Measurements from ENCODE around the gene MAGI1.

The MAGI1 gene

DNA sequence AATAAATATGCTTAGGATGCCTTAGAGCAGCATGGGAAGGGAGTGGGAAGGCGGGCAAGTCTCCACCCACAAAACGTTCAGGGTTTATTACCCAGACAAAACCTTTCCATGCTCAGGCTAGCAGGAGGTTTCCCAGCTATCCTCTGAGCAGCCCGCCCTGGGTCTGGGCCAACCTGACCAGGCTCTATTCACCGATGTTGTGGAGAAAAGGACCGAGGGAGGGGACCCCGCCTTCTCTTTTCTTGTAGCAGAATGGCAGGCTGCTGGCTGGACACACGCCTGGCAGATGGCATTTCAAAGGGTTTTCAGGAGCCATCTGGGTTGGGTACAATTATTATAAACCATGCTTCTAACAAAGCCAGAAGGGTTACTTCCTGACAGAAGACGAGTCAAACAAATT lies 540.9 kb downstream of the MAGI1 start:
- Histone ChIP-seq H3K36me3 (ENCODE audit: insufficient read depth) (no peaks in the 10 kb centered on the region), H3K27me3 (ENCODE audit: insufficient read depth, low read depth) (no peaks in the 10 kb centered on the region), H3K4me1 (ENCODE audit: low read depth, poor library complexity, severe bottlenecking) (no peaks in the 10 kb centered on the region), H3K4me2 (no peak overlapping the region), H4K20me1 (ENCODE audit: insufficient read depth) (no peaks in the 10 kb centered on the region), H2AFZ (ENCODE audit: low read depth) (no peak overlapping the region), H3K9ac (no peak overlapping the region), H3K79me2 (ENCODE audit: insufficient read depth, low read depth) (no peaks in the 10 kb centered on the region), H3K27ac (no peak overlapping the region), H3K4me3 (IDR thresholded peaks at IDR 0.05; ENCODE audit: insufficient read depth, low read depth, low read length) (no peak overlapping the region)
- TF ChIP-seq, protein P1, sequence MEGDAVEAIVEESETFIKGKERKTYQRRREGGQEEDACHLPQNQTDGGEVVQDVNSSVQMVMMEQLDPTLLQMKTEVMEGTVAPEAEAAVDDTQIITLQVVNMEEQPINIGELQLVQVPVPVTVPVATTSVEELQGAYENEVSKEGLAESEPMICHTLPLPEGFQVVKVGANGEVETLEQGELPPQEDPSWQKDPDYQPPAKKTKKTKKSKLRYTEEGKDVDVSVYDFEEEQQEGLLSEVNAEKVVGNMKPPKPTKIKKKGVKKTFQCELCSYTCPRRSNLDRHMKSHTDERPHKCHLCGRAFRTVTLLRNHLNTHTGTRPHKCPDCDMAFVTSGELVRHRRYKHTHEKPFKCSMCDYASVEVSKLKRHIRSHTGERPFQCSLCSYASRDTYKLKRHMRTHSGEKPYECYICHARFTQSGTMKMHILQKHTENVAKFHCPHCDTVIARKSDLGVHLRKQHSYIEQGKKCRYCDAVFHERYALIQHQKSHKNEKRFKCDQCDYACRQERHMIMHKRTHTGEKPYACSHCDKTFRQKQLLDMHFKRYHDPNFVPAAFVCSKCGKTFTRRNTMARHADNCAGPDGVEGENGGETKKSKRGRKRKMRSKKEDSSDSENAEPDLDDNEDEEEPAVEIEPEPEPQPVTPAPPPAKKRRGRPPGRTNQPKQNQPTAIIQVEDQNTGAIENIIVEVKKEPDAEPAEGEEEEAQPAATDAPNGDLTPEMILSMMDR (conservative IDR thresholded peaks at IDR 0.05; ENCODE audit: low read depth, low read length): no peak

DNA sequence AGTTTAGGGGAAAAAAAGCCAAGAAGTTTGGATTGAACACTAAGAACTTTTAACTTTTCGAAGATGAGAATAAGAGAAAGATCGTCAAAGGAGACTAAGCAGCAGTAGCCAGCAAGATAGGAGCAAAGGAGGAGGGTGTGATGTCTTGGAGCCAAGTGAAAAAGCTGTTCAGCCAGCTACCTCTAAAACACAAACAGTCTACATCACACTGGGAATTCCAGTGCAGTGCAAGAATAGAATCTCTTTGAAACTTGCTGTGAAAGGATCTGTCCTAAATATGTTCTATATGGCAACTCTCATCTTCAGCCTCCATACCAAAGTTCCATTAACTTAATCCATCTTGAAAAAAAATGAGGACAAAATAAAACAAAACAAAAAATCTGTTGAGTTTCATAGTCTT lies 541.5 kb downstream of the MAGI1 start:
- Histone ChIP-seq H3K79me2 (ENCODE audit: insufficient read depth, low read depth) (no peaks in the 10 kb centered on the region), H3K4me3 (IDR thresholded peaks at IDR 0.05; ENCODE audit: insufficient read depth, low read depth, low read length) (no peak overlapping the region), H3K36me3 (ENCODE audit: insufficient read depth) (no peaks in the 10 kb centered on the region), H3K4me2 (no peak overlapping the region), H4K20me1 (ENCODE audit: insufficient read depth) (no peaks in the 10 kb centered on the region), H2AFZ (ENCODE audit: low read depth) (no peak overlapping the region), H3K27me3 (ENCODE audit: insufficient read depth, low read depth) (no peaks in the 10 kb centered on the region), H3K9ac (no peak overlapping the region), H3K4me1 (ENCODE audit: low read depth, poor library complexity, severe bottlenecking) (no peaks in the 10 kb centered on the region), H3K27ac (no peak overlapping the region)
- TF ChIP-seq, protein P1 (conservative IDR thresholded peaks at IDR 0.05; ENCODE audit: low read depth, low read length): no peak

DNA sequence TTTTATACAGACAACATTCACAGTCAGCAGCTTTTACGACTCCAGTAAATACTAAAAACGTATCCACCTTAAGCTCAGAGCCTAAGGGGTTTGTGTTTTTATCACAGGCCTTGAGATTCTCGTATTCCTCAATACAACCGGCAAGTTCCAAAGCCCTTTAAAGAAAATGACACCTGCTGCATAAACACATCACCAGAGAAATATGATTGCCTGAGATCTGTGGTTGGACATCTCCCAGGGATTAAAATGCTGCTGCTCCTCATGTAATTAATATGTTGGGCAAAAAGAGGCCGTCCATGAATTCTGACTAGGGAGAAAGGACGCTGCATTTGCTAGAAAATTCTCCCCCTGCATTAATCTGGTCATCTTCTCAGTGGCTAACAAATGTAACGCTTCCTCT lies 544.8 kb downstream of the MAGI1 start:
- Histone ChIP-seq H3K4me2 (no peak overlapping the region), H3K9ac (no peak overlapping the region), H3K79me2 (ENCODE audit: insufficient read depth, low read depth) (no peaks in the 10 kb centered on the region), H3K4me1 (ENCODE audit: low read depth, poor library complexity, severe bottlenecking) (no peaks in the 10 kb centered on the region), H2AFZ (ENCODE audit: low read depth) (no peak overlapping the region), H3K27me3 (ENCODE audit: insufficient read depth, low read depth) (no peaks in the 10 kb centered on the region), H4K20me1 (ENCODE audit: insufficient read depth) (no peaks in the 10 kb centered on the region), H3K36me3 (ENCODE audit: insufficient read depth) (no peaks in the 10 kb centered on the region), H3K4me3 (IDR thresholded peaks at IDR 0.05; ENCODE audit: insufficient read depth, low read depth, low read length) (no peak overlapping the region), H3K27ac (no peak overlapping the region)
- TF ChIP-seq, protein P1 (conservative IDR thresholded peaks at IDR 0.05; ENCODE audit: low read depth, low read length): no peak

DNA sequence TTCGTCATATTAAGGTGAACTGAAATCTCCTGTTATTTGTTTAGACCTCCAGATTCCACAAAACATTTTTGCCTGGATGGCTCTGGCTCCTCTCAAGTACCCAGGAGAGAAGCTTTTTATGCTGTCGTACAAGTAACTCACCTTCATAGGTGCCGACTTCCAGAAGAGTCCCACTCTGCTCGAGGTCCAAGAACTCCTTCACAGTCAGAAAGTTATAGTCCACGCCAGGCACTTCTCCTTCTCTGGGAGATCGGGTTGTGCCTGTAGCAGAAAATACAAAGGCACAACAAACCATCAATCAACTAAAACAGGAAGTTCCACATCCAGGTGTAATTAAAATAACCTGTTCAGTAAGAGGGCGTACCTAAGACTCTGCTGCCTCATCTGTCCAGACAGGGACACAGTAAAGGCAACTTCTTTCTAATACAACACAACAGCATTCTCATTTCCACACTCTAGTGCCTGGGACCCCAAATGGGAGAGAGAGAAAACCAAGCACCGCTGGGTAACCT lies 545.3 kb downstream of the MAGI1 start:
- H3K4me3 ChIP-seq (IDR thresholded peaks at IDR 0.05; ENCODE audit: insufficient read depth, low read depth, low read length): no peak overlapping the region
- no peak overlapping the region for H3K9ac ChIP-seq
- H3K4me2 ChIP-seq: no peak overlapping the region
- no peak overlapping the region for H3K27ac ChIP-seq
- H3K79me2 ChIP-seq (ENCODE audit: insufficient read depth, low read depth): no peaks in the 10 kb centered on the region
- no peaks in the 10 kb centered on the region for H3K4me1 ChIP-seq (ENCODE audit: low read depth, poor library complexity, severe bottlenecking)
- TF ChIP-seq, protein P1 (conservative IDR thresholded peaks at IDR 0.05; ENCODE audit: low read depth, low read length): no peak
- no peaks in the 10 kb centered on the region for H4K20me1 ChIP-seq (ENCODE audit: insufficient read depth)
- H2AFZ ChIP-seq (ENCODE audit: low read depth): no peak overlapping the region
- no peaks in the 10 kb centered on the region for H3K36me3 ChIP-seq (ENCODE audit: insufficient read depth)
- H3K27me3 ChIP-seq (ENCODE audit: insufficient read depth, low read depth): no peaks in the 10 kb centered on the region
